ENCODE results near the gene AUH.
A peak's percentile ranks its signal among the peaks of the same experiment; 100 is the strongest.

Gene AUH

GRCh38 chr9:91361291-91362050 lies at the start of gene AUH:
TSS of gene AUH (minus strand) at chr9:91361918. CDS start at chr9:91361889, 29 bp downstream.
- Histone ChIP-seq H3K36me3 (ENCODE audit: insufficient read depth, low read length) (peaks cover 1% of the 10 kb centered on the region), H3K9ac (ENCODE audit: low read depth, low read length) (peak within 1 kb of the TSS; percentile 94), H3K9me3 (ENCODE audit: control insufficient read depth, insufficient read depth, low read length) (no peaks in the 10 kb centered on the region), H3K4me1 (ENCODE audit: insufficient read depth, low read length) (peaks cover 7% of the 10 kb centered on the region)

GRCh38 chr9:91411096-91411771 lies 49.5 kb upstream of the AUH start:
- no peaks in the 10 kb centered on the region for H3K9me3 ChIP-seq (ENCODE audit: control insufficient read depth, insufficient read depth, low read length)
- no peaks in the 10 kb centered on the region; the same call in none of the 2 replicates for H3K36me3 ChIP-seq (ENCODE audit: insufficient read depth, low read length)
- H3K4me1 ChIP-seq (ENCODE audit: insufficient read depth, low read length) = no peaks in the 10 kb centered on the region
- H3K9ac ChIP-seq (ENCODE audit: low read depth, low read length) = no peak overlapping the region

GRCh38 chr9:91410161-91410560 lies 48.4 kb upstream of the AUH start:
- H3K4me1 ChIP-seq (ENCODE audit: insufficient read depth, low read length) = no peaks in the 10 kb centered on the region
- no peaks in the 10 kb centered on the region; the same call in none of the 2 replicates for H3K36me3 ChIP-seq (ENCODE audit: insufficient read depth, low read length)
- H3K9me3 ChIP-seq (ENCODE audit: control insufficient read depth, insufficient read depth, low read length) = no peaks in the 10 kb centered on the region
- H3K9ac ChIP-seq (ENCODE audit: low read depth, low read length) = no peak overlapping the region

- Histone ChIP-seq H3K36me3 (ENCODE audit: insufficient read depth, low read length) (no peaks in the 10 kb centered on the region; the same call in none of the 2 replicates), H3K4me1 (ENCODE audit: insufficient read depth, low read length) (no peaks in the 10 kb centered on the region), H3K9me3 (ENCODE audit: control insufficient read depth, insufficient read depth, low read length) (no peaks in the 10 kb centered on the region), H3K9ac (ENCODE audit: low read depth, low read length) (no peak overlapping the region)
Measured at GRCh38 chr9:91408475-91408874, 46.8 kb upstream of the AUH start.

GRCh38 chr9:91407580-91408318 lies 46.0 kb upstream of the AUH start:
- Histone ChIP-seq H3K9ac (ENCODE audit: low read depth, low read length) (no peak overlapping the region), H3K36me3 (ENCODE audit: insufficient read depth, low read length) (no peaks in the 10 kb centered on the region; the same call in none of the 2 replicates), H3K4me1 (ENCODE audit: insufficient read depth, low read length) (no peaks in the 10 kb centered on the region), H3K9me3 (ENCODE audit: control insufficient read depth, insufficient read depth, low read length) (no peaks in the 10 kb centered on the region)

GRCh38 chr9:91405343-91406077 lies 43.8 kb upstream of the AUH start:
- no peaks in the 10 kb centered on the region; the same call in none of the 2 replicates for H3K36me3 ChIP-seq (ENCODE audit: insufficient read depth, low read length)
- no peak overlapping the region for H3K9ac ChIP-seq (ENCODE audit: low read depth, low read length)
- no peaks in the 10 kb centered on the region for H3K9me3 ChIP-seq (ENCODE audit: control insufficient read depth, insufficient read depth, low read length)
- H3K4me1 ChIP-seq (ENCODE audit: insufficient read depth, low read length) = no peaks in the 10 kb centered on the region

- H3K36me3 ChIP-seq (ENCODE audit: insufficient read depth, low read length) = no peaks in the 10 kb centered on the region
- no peak overlapping the region for H3K9ac ChIP-seq (ENCODE audit: low read depth, low read length)
- H3K4me1 ChIP-seq (ENCODE audit: insufficient read depth, low read length) = no peaks in the 10 kb centered on the region
- H3K9me3 ChIP-seq (ENCODE audit: control insufficient read depth, insufficient read depth, low read length) = no peaks in the 10 kb centered on the region
Measured at GRCh38 chr9:91403665-91404543, 42.2 kb upstream of the AUH start.

- H3K36me3 ChIP-seq (ENCODE audit: insufficient read depth, low read length) = no peaks in the 10 kb centered on the region
- no peaks in the 10 kb centered on the region for H3K9me3 ChIP-seq (ENCODE audit: control insufficient read depth, insufficient read depth, low read length)
- H3K9ac ChIP-seq (ENCODE audit: low read depth, low read length) = no peak overlapping the region
- H3K4me1 ChIP-seq (ENCODE audit: insufficient read depth, low read length) = 0 out of 2 replicates have a peak, but pooled peaks cover 3% of the 10 kb centered on the region
Measured at GRCh38 chr9:91398926-91399325, 37.2 kb upstream of the AUH start.

GRCh38 chr9:91395553-91396471 lies 34.1 kb upstream of the AUH start:
- H3K36me3 ChIP-seq (ENCODE audit: insufficient read depth, low read length) = no peaks in the 10 kb centered on the region; the same call in 1 of the 2 replicates
- no peak overlapping the region for H3K9ac ChIP-seq (ENCODE audit: low read depth, low read length)
- no peaks in the 10 kb centered on the region for H3K9me3 ChIP-seq (ENCODE audit: control insufficient read depth, insufficient read depth, low read length)
- 0 out of 2 replicates have a peak, but pooled peaks cover 3% of the 10 kb centered on the region for H3K4me1 ChIP-seq (ENCODE audit: insufficient read depth, low read length)

- H3K4me1 ChIP-seq (ENCODE audit: insufficient read depth, low read length) = 0 out of 2 replicates have a peak, but pooled peaks cover 3% of the 10 kb centered on the region
- no peak overlapping the region for H3K9ac ChIP-seq (ENCODE audit: low read depth, low read length)
- no peaks in the 10 kb centered on the region for H3K9me3 ChIP-seq (ENCODE audit: control insufficient read depth, insufficient read depth, low read length)
- H3K36me3 ChIP-seq (ENCODE audit: insufficient read depth, low read length) = no peaks in the 10 kb centered on the region; the same call in 1 of the 2 replicates
Measured at GRCh38 chr9:91395106-91395552, 33.4 kb upstream of the AUH start.

- Histone ChIP-seq H3K9me3 (ENCODE audit: control insufficient read depth, insufficient read depth, low read length) (no peaks in the 10 kb centered on the region), H3K9ac (ENCODE audit: low read depth, low read length) (no peak overlapping the region), H3K4me1 (ENCODE audit: insufficient read depth, low read length) (0 out of 2 replicates have a peak, but pooled peaks cover 3% of the 10 kb centered on the region), H3K36me3 (ENCODE audit: insufficient read depth, low read length) (no peaks in the 10 kb centered on the region; the same call in 1 of the 2 replicates)
Measured at GRCh38 chr9:91393826-91394225, 32.1 kb upstream of the AUH start.

- Histone ChIP-seq H3K36me3 (ENCODE audit: insufficient read depth, low read length) (no peaks in the 10 kb centered on the region; the same call in 1 of the 2 replicates), H3K4me1 (ENCODE audit: insufficient read depth, low read length) (0 out of 2 replicates have a peak, but pooled peaks cover 3% of the 10 kb centered on the region), H3K9me3 (ENCODE audit: control insufficient read depth, insufficient read depth, low read length) (no peaks in the 10 kb centered on the region), H3K9ac (ENCODE audit: low read depth, low read length) (no peak overlapping the region)
Measured at GRCh38 chr9:91392435-91392834, 30.7 kb upstream of the AUH start.
